Measurements from ENCODE around the gene TCTN1. TPM values are rescaled to one million over a fixed set of nuclear protein-coding genes. Genes with fewer than 3 reads are reported as not detected.
A peak's percentile ranks its signal among the peaks of the same experiment; 100 is the strongest.
"Not testable (repeated sequence)": the region's sequence is repeated elsewhere in the genome, so short reads cannot be mapped to it uniquely, and the experiment has no call there.

TCTN1 gene
- total and polyA plus RNA-seq, 2 donors (not counting 3 experiments of a cell fraction or from before 2014, with no cell fraction given), result 21.1 to 23.3 TPM

DNA sequence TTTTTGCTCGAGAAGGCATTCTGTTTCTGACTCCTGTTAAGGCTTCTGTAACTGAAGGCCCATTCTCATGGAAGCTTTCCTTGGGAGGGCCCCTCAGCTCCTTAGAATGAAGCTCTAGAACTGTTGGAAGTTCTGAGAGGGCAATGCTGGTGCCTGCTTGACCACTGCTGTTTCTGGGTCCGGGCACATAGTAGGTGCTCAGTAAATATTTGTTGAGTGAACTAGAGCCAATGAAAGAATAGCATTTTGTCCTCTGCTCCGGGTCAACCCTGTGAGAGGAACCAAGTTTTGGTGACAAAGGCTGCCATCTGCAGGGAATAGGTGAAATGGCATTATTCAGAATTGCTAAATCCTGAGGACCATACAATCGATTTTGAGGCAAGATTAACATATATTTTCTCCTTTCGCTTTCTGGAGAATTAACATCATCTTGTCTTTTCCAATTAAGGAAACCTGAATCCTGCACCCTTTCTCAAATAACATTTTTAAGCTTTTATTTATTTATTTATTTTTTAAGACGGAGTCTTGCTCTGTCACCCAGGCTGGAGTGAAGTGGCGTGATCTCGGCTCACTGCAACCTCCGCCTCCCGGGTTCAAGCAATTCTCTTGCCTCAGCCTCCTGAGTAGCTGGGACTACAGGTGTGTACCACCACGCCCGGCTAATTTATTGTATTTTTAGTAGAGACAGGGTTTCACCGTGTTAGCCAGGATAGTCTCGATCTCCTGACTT lies 11.7 kb upstream of the TCTN1 start:
- TF ChIP-seq, protein P1, sequence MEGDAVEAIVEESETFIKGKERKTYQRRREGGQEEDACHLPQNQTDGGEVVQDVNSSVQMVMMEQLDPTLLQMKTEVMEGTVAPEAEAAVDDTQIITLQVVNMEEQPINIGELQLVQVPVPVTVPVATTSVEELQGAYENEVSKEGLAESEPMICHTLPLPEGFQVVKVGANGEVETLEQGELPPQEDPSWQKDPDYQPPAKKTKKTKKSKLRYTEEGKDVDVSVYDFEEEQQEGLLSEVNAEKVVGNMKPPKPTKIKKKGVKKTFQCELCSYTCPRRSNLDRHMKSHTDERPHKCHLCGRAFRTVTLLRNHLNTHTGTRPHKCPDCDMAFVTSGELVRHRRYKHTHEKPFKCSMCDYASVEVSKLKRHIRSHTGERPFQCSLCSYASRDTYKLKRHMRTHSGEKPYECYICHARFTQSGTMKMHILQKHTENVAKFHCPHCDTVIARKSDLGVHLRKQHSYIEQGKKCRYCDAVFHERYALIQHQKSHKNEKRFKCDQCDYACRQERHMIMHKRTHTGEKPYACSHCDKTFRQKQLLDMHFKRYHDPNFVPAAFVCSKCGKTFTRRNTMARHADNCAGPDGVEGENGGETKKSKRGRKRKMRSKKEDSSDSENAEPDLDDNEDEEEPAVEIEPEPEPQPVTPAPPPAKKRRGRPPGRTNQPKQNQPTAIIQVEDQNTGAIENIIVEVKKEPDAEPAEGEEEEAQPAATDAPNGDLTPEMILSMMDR (IDR thresholded peaks at IDR 0.05; ENCODE audit: extremely low read depth in 1 of 2, insufficient read depth in 1 of 2, low read depth in 1 of 2, low read length in 2 of 2), result peak; percentile 60 to 65
- H3K9me3 ChIP-seq (replicated peaks; ENCODE audit: control insufficient read depth, insufficient read depth, low read length); H3K27ac ChIP-seq (ENCODE audit: insufficient read depth, low read depth, low read length); H3K4me1 ChIP-seq (ENCODE audit: control insufficient read depth, extremely low read depth, insufficient read depth, low read length); H3K4me3 ChIP-seq (replicated peaks in 1 of 3; ENCODE audit: insufficient read depth in 1 of 3, low read depth in 1 of 3, low read length in 3 of 3); POLR2A ChIA-PET; H3K9ac ChIP-seq (replicated peaks; ENCODE audit: extremely low read depth, insufficient read depth, low read length); H3K36me3 ChIP-seq (ENCODE audit: control insufficient read depth in 2 of 2, extremely low read depth in 1 of 2, insufficient read depth in 2 of 2, low read length in 2 of 2); H3K9me1 ChIP-seq (replicated peaks; ENCODE audit: control insufficient read depth, extremely low read depth, insufficient read depth, low read length); H4K20me1 ChIP-seq (replicated peaks; ENCODE audit: control insufficient read depth, extremely low read depth, insufficient read depth, low read length); H3K27me3 ChIP-seq (ENCODE audit: control insufficient read depth in 2 of 2, insufficient read depth in 2 of 2, low read length in 2 of 2); H2AFZ ChIP-seq (ENCODE audit: low read depth, low read length); H3K79me2 ChIP-seq (ENCODE audit: control insufficient read depth, insufficient read depth, low read length); BruUV-seq (replicated peaks); H3K4me2 ChIP-seq (ENCODE audit: insufficient read depth, low read length); dilution Hi-C loops (cut with MboI; ENCODE audit: extremely low pct_ligation_motif_present, low sequenced_read_pairs): not testable (repeated sequence)
- CTCF ChIA-PET, result interaction anchor here (0.7 to 8.2 kb wide), 45 partner anchors 9 to 503 kb away, joined by 3 to 117 read pairs (median 5); partner anchors contain the start of genes ARPC3, FAM216A, GPN3 and RAD9B
- peak; percentile 49 for DNase-seq (ENCODE audit: low read depth, low spot score)
- intact Hi-C loops (cut with micrococcal nuclease), result loop anchor here (1.0 kb wide), 7 partner anchors 90 to 502 kb away; partner anchors contain the start of genes ARPC3, RAD9B and VPS29
- peak; percentile 88 for FAIRE-seq

DNA sequence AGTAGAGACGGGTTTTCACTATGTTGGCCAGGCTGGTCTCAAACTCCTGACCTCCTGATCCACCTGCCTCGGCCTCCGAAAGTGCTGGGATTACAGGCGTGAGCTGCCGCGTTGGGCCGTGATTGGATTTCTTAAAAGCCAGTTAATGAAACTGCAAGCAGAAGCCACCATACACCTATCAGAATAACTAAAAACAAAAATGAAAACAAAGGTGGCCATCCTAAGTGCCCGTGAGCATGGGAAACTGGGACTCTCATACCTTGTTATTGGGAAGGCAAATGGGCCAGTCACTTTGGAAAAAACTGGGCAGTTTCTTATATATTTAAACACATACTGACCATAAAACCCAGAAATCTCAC lies 7.7 kb upstream of the TCTN1 start:
- Histone ChIP-seq H3K79me2 (ENCODE audit: control insufficient read depth, insufficient read depth, low read length) (no peaks in the 10 kb centered on the region), H3K4me2 (ENCODE audit: insufficient read depth, low read length) (no peak overlapping the region), H3K9me3 (replicated peaks; ENCODE audit: control insufficient read depth, insufficient read depth, low read length) (no peaks in the 10 kb centered on the region), H3K9ac (replicated peaks; ENCODE audit: extremely low read depth, insufficient read depth, low read length) (no peak overlapping the region), H3K9me1 (replicated peaks; ENCODE audit: control insufficient read depth, extremely low read depth, insufficient read depth, low read length) (no peaks in the 10 kb centered on the region), H4K20me1 (replicated peaks; ENCODE audit: control insufficient read depth, extremely low read depth, insufficient read depth, low read length) (no peaks in the 10 kb centered on the region), H3K36me3 (ENCODE audit: control insufficient read depth in 2 of 2, extremely low read depth in 1 of 2, insufficient read depth in 2 of 2, low read length in 2 of 2) (no peaks in the 10 kb centered on the region), H3K4me3 (replicated peaks in 1 of 3; ENCODE audit: insufficient read depth in 1 of 3, low read depth in 1 of 3, low read length in 3 of 3) (no peak overlapping the region), H2AFZ (ENCODE audit: low read depth, low read length) (no peak overlapping the region), H3K27ac (ENCODE audit: insufficient read depth, low read depth, low read length) (no peak overlapping the region), H3K27me3 (ENCODE audit: control insufficient read depth in 2 of 2, insufficient read depth in 2 of 2, low read length in 2 of 2) (no peaks in the 10 kb centered on the region), H3K4me1 (ENCODE audit: control insufficient read depth, extremely low read depth, insufficient read depth, low read length) (no peaks in the 10 kb centered on the region)
- BruUV-seq (replicated peaks), result no TSS peak
- dilution Hi-C loops (cut with MboI; ENCODE audit: extremely low pct_ligation_motif_present, low sequenced_read_pairs), result no loop called here
- intact Hi-C loops (cut with micrococcal nuclease), result no loop called here
- POLR2A ChIA-PET, result no interaction called here
- FAIRE-seq (peak; percentile 8), DNase-seq (ENCODE audit: low read depth, low spot score) (no peak)
- CTCF ChIA-PET, result interaction anchor here (0.9 to 1.2 kb wide), 3 partner anchors 138 to 175 kb away, joined by 3 to 5 read pairs (median 4); partner anchors contain the start of genes ARPC3, FAM216A and GPN3
- TF ChIP-seq POLR2AphosphoS5 (IDR thresholded peaks at IDR 0.05; ENCODE audit: insufficient read depth, low read depth, low read length), result no peak
- no peak for TF ChIP-seq FOS (IDR thresholded peaks at IDR 0.05; ENCODE audit: borderline replicate concordance, insufficient read depth, low read length)
- no peak for TF ChIP-seq GATA2 (IDR thresholded peaks at IDR 0.05; ENCODE audit: insufficient read depth, insufficient read length, low read depth, low read length)
- TF ChIP-seq MYC (IDR thresholded peaks at IDR 0.05; ENCODE audit: low read depth, low read length), result no peak
